ENCODE data around the gene NAPB. TPM values are rescaled to one million over a fixed set of nuclear protein-coding genes. Genes with fewer than 3 reads are reported as not detected.
A peak's percentile ranks its signal among the peaks of the same experiment; 100 is the strongest.
"Not testable (repeated sequence)": the region's sequence is repeated elsewhere in the genome, so short reads cannot be mapped to it uniquely, and the experiment has no call there.

Gene NAPB
- total RNA-seq, 8 experiments from 2014 or later = 26.9 to 61.4 (median 42.7) TPM

DNA sequence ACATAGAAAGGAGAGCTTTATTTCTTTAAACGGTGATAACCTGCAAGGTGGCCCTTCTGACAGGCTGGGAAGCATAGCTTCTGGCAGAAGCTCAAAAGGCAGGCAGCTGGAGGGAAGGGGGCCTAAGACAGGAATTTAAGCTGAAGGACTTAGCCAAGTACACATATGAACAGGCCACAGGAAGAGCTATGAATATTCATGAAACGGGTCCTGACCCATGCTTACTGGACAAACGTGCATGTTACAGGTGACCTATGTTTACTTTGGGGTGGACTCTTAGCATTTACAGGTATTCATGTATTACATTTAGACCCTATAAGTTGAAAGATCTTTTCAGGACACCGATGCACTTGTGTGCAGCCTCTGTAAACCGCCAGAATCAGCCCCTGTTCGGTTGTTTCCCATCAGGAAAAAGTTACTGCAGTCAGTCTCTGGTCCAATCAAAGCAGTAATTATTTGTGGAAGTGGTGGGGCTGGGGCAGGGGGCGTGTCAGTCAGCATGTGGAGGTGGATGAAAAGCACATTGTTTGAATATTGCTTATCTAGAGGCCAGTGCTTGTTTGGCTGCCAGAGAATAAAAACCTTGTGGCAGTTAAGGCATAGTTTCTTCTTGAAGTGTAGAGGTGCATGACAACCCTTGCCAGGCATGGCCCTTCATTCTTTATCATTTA is 62.2 kb downstream of the NAPB start:
- in situ Hi-C loops (cut with MboI; ENCODE audit: low pct_unique_long_range_greater_than_20kb in 2 of 9, low sequenced_read_pairs in 9 of 9, unreplicated experiment in 9 of 9) = no loop called here
- H3K4me1 ChIP-seq (replicated peaks in 1 of 2) = peaks cover 23 to 31% of the 10 kb centered on the region in 2 donors

DNA sequence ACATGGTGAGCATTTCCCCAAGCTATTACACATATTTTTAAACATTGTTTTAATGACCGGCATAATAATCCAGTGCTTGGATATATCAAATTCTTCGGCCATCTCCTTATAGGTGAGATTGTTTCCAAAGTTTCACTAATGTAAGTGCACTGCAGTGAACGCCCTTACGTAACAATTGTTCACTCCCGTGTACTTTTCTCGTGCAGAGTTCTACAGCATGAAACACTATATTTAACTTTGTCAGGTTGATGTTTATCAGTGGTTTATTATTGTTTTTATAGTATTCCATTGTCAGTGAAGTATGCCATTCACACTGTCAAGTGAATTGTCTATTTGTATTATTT is 62.8 kb downstream of the NAPB start:
- WGBS, 10 experiments = 17 to 66% (median 43%) methylated on average over 1 to 6 of the region's 6 CpGs
- no peak for ATAC-seq (replicated peaks in 6 of 8)
- in situ Hi-C loops (cut with MboI; ENCODE audit: low pct_unique_long_range_greater_than_20kb in 2 of 9, low sequenced_read_pairs in 9 of 9, unreplicated experiment in 9 of 9) = no loop called here
- Histone ChIP-seq H3K4me3 (peak overlapping the region; percentile 20 to 70 (median 26)), H3K27ac (peak overlapping the region; percentile 51 to 54), H3K4me1 (replicated peaks in 1 of 2) (peaks cover 19 to 26% of the 10 kb centered on the region in 2 donors)

More for the DNA sequence above, 62.2 kb downstream of the NAPB start:
- H3K27ac ChIP-seq = peak overlapping the region; percentile 51 to 54
- H3K4me3 ChIP-seq = no peak overlapping the region
- WGBS, 10 experiments = 38 to 78% (median 65%) methylated on average over 3 to 6 of the region's 7 CpGs; no CpG with 5 or more reads in 1 of the 10 experiments
- ATAC-seq (replicated peaks in 6 of 8) = no peak

DNA sequence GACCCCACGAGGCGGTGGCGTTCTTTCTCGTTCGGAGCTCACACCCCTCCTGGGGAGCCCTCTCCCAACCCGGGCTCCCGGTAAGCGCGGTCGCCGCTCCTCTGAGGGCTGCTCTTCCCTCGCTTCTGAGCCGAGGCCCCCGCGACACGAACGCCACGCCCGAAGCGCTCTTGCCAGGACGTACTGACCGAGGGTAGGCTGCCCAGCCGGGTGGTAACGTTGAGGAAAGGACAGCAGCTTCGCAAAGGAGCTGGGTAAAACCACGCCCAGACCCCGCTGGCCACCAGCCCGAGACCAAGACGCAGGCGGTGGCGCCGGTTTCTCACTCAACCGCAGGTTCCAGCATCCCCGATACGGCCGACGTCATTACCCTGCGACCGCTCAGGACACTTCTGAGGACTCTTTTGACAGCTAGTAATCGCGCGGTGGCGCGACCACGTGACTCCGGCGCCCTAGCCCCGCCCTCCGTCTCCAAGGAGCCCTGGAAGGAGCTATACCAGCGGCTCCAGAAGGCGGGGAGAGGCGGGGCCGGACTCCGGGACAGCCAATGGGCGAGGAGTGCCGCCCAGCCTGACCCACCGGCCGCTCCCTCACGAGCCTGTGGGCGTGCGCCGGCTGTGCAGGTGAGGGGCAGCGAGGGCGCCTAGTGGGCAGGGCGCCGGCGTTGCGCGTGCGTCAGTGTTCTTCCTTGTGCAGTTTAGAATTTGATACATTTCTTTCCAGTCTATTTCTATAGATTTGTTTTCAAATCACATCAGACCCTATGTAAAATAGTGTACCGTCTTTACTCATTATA is 63.3 kb downstream of the NAPB start:
- 0 to 1% (median 0%) methylated on average over 1 to 27 of the region's 71 CpGs; no CpG with 5 or more reads in 3 of the 10 experiments for WGBS, 10 experiments
- in situ Hi-C loops (cut with MboI; ENCODE audit: low pct_unique_long_range_greater_than_20kb in 2 of 9, low sequenced_read_pairs in 9 of 9, unreplicated experiment in 9 of 9) = no loop called here

DNA sequence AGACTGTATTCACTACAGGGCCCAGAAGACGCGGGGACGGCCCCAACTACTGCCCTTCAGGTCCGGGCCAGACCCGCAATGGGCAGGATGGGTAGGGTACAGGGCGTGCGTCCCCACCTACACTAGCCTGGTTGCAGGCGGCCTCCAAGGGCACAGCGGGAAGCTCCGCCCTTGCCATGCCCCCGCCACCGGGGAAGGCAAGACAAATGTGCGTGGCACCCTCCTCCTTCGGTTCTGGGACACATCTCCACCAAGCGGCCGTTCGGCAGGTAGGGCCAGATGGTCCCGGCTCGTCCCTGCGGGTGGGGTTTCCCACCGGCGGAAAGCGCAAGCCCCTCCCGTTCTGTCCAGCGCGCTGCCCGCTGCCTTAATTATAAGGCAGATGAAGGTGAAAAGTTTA is 65.1 kb downstream of the NAPB start:
- H3K27ac ChIP-seq = no peak overlapping the region
- in situ Hi-C loops (cut with MboI; ENCODE audit: low pct_unique_long_range_greater_than_20kb in 2 of 9, low sequenced_read_pairs in 9 of 9, unreplicated experiment in 9 of 9) = no loop called here
- ATAC-seq (replicated peaks in 6 of 8) = no peak
- WGBS, 10 experiments = 80 to 100% (median 87%) methylated on average over 3 to 14 of the region's 27 CpGs; no CpG with 5 or more reads in 5 of the 10 experiments
- H3K4me3 ChIP-seq = no peak overlapping the region
- peaks cover 18 to 27% of the 10 kb centered on the region in 2 donors for H3K4me1 ChIP-seq (replicated peaks in 1 of 2)

More for the DNA sequence above, 63.3 kb downstream of the NAPB start:
- Histone ChIP-seq H3K4me3 (peak overlapping the region; percentile 57 to 71 (median 65)), H3K4me1 (replicated peaks in 1 of 2) (peaks cover 15 to 20% of the 10 kb centered on the region in 2 donors), H3K27ac (peak overlapping the region; percentile 96 to 97)
- ATAC-seq (replicated peaks in 6 of 8) = peak; percentile 47 to 84 (median 80)

DNA sequence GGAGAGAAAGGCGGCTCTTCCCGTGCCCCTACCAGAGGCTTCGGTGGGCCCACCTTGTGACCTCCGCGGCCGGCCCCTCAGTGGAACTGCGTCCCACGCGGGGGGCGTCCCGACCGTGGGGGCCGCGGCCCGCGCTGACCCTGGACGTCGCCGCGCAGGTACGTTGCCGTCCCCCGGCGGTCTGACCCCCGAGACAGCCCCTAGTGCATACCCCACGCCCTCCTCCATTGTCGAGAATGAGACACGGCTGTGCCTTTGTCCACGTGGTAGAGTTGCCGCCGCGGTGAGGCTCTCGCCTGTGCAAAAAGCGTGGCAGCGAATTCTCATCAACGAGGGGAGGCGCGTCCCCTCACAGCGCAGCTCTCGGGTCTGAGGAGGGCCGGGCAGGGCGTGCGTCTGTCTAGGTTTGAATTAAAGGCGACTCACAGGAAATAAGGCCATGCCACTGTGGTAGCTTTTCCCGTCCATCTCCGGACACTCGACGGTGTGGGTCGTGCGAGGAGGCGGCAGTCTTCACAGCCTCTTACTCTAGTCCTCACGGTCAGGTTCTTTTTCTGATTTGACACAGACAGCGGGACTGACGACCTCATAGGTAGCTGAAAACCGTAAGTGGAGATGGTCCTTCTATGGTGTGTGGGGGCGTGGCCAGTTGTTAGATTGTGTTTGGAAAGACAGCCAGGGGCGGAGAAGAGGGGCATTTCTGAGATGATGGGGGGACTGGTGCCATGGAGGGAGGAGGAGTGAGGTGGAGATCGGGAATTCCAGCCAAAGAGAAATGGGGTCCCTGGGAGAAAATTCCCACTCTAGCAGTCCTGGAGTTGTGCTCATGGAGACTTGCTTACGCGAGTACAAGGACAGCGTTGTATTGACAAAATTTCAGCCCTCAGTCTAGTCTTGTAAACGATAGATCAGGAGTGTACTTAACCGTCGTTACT is 70.1 kb downstream of the NAPB start:
- 0 to 20% (median 5%) methylated on average over 2 to 23 of the region's 64 CpGs; no CpG with 5 or more reads in 2 of the 10 experiments for WGBS, 10 experiments
- H3K4me1 ChIP-seq (replicated peaks in 1 of 2) = peaks cover 12 to 16% of the 10 kb centered on the region in 2 donors
- in situ Hi-C loops (cut with MboI; ENCODE audit: low pct_unique_long_range_greater_than_20kb in 2 of 9, low sequenced_read_pairs in 9 of 9, unreplicated experiment in 9 of 9) = no loop called here
- peak overlapping the region; percentile 90 to 95 for H3K27ac ChIP-seq
- ATAC-seq (replicated peaks in 6 of 8) = peak; percentile 13 to 38 (median 22)
- H3K4me3 ChIP-seq = peak overlapping the region; percentile 77 to 98 (median 94)

DNA sequence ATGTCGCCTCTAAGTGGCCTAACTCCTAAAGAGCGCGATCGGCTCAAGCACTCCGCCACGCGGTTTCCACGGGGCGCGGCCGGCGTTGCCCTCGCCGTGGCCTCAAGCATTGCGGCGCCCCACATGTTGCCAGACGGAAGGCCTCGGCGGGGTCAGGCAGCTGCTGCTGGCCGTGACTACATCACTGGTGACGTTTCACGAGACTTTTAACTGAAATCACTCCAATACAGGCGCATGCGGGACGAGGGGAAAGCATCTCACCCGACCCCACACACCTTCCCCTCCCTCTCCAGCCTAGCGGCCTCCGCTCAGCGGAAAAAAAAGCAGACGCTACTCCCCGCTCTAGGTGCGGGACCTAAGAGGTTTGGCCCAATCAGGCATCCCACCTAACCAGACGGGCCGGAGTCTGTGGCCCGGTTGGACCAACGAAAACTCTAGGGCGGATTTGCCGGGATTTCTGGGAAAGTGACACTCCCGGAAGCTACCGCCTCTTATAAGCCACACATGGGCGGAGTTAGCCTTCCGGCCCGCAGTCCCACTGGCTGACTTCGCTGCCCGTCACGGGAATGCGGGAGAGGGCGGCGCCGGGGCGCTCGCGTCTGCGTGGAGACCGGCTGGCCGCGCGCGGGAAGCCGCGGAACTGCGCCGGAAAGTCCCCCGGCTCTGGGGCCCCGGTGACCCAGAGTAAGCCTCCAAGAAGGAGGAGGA is 70.9 kb downstream of the NAPB start, which contains the start of gene NXT1:
NXT1 (plus strand) TSS at position 596 of the 708 bp plus-strand sequence. CDS start 3,251 bp downstream, outside the sequence.
- H3K4me1 ChIP-seq (replicated peaks in 1 of 2) = peaks cover 12 to 16% of the 10 kb centered on the region in 2 donors
- H3K4me3 ChIP-seq = peak within 1 kb of the TSS; percentile 77 to 98 (median 94)
- in situ Hi-C loops (cut with MboI; ENCODE audit: low pct_unique_long_range_greater_than_20kb in 2 of 9, low sequenced_read_pairs in 9 of 9, unreplicated experiment in 9 of 9) = no loop called here
- H3K27ac ChIP-seq = peak within 1 kb of the TSS; percentile 90 to 95
- 0 to 1% (median 0%) methylated on average over 2 to 19 of the region's 65 CpGs; no CpG with 5 or more reads in 3 of the 10 experiments for WGBS, 10 experiments
- ATAC-seq (replicated peaks in 6 of 8) = peak; percentile 75 to 89 (median 87)

DNA sequence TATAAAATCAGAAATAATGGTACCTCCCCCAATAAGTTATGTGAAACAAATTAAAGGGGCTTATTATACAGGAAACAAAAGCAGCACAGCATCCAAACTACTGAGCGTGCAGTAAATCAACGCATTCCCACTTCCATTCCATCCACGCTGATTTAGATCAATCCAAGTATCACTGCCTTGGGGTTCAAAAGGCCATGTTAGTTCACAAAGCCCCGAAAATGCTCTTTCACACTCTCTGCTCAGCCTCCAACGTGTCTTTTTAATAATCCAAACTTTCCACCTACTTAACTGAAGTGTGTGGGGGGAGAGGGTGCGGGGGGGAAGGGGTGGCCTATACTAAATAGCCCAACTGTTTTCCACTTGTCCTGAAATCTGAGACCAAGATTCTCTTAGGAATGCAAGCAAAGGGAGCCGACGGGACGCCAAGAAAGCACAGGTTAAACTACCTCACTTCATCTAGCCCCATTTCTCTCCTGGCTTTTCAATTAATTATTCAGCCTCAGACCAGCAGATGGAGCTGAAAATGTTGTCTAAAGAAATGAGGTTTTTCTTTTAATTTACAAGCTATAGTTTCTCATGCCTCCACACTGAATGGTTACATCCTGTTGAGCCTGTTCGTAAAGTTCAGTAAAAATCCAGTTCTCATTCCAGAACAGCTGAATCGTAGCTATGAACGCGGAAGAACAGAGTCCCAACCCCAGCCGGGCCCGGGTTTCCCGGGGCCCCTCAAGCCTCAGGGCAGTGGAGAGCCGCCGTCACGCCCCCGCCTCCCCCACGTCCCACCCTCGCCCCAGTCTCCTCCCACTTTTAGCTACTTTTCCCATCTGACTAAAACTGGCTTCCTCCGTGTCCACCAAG is 71.7 kb downstream of the NAPB start:
- Histone ChIP-seq H3K4me3 (peak overlapping the region; percentile 77 to 98 (median 94)), H3K27ac (peak overlapping the region; percentile 90 to 95), H3K4me1 (replicated peaks in 1 of 2) (peaks cover 12 to 16% of the 10 kb centered on the region in 2 donors)
- 0 to 27% (median 3%) methylated on average over 1 to 9 of the region's 23 CpGs; no CpG with 5 or more reads in 3 of the 10 experiments for WGBS, 10 experiments
- in situ Hi-C loops (cut with MboI; ENCODE audit: low pct_unique_long_range_greater_than_20kb in 2 of 9, low sequenced_read_pairs in 9 of 9, unreplicated experiment in 9 of 9) = loop anchor here in 6 of 9 experiments (10.0 to 25.0 kb wide), 8 partner anchors 295 to 1012 kb away; partner anchors contain the start of genes SSTR4 (in 2 of the 6) and THBD (in 2 of the 6)
- peak in 1 of 8 experiments; percentile 57 for ATAC-seq (replicated peaks in 6 of 8)

DNA sequence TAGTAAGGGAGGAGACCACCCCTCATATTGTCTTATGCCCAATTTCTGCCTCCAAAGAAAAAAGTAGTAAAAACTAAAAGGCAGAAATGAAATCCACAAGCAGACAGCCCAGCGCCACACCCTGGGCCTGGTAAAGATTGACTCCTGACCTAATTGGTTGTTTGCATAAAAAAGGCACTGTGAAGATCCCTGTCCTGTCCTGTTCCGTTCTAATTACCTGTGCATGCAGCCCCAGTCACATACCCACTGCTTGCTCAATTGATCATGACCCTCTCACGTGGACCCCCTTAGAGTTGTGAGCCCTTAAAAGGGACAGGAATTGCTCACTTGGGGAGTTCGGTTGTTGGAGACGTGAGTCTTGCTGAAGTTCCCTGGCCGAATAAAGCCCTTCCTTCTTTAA is 72.8 kb downstream of the NAPB start:
- ATAC-seq (replicated peaks in 6 of 8); H3K27ac ChIP-seq; H3K4me3 ChIP-seq: not testable (repeated sequence)
- WGBS, 10 experiments = 50 to 100% (median 90%) methylated on average over 1 to 4 of the region's 6 CpGs; no CpG with 5 or more reads in 5 of the 10 experiments
- peaks cover 12 to 16% of the 10 kb centered on the region in 2 donors for H3K4me1 ChIP-seq (replicated peaks in 1 of 2)
- in situ Hi-C loops (cut with MboI; ENCODE audit: low pct_unique_long_range_greater_than_20kb in 2 of 9, low sequenced_read_pairs in 9 of 9, unreplicated experiment in 9 of 9) = loop anchor here in 6 of 9 experiments (10.0 to 25.0 kb wide), 8 partner anchors 294 to 1011 kb away; partner anchors contain the start of genes SSTR4 (in 2 of the 6) and THBD (in 2 of the 6)

DNA sequence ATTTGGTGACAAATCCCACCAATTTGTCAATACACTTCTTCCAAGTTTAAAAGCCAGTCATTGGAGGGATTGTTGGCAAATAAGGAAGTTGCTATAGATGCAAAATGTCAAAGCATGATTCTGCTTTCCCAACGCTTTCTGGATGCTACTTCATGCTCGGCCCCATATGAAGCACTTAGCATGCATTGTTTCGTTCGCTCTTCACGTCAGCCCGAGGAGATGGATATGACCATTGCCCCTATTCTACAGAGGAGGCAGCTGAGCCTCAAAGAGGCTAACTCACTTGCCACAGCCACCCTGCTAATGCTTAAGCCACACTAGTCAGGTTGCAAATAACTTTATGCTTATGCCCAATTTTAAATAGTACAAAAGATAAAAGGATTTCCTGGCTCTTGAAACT is 73.5 kb downstream of the NAPB start:
- in situ Hi-C loops (cut with MboI; ENCODE audit: low pct_unique_long_range_greater_than_20kb in 2 of 9, low sequenced_read_pairs in 9 of 9, unreplicated experiment in 9 of 9) = loop anchor here in 6 of 9 experiments (10.0 to 25.0 kb wide), 8 partner anchors 293 to 1010 kb away; partner anchors contain the start of genes SSTR4 (in 2 of the 6) and THBD (in 2 of the 6)
- Histone ChIP-seq H3K4me3 (no peak overlapping the region), H3K27ac (no peak overlapping the region), H3K4me1 (replicated peaks in 1 of 2) (peaks cover 12 to 16% of the 10 kb centered on the region in 2 donors)
- no peak for ATAC-seq (replicated peaks in 6 of 8)
- 66 to 87% (median 78%) methylated on average over 2 to 6 of the region's 6 CpGs; no CpG with 5 or more reads in 4 of the 10 experiments for WGBS, 10 experiments

DNA sequence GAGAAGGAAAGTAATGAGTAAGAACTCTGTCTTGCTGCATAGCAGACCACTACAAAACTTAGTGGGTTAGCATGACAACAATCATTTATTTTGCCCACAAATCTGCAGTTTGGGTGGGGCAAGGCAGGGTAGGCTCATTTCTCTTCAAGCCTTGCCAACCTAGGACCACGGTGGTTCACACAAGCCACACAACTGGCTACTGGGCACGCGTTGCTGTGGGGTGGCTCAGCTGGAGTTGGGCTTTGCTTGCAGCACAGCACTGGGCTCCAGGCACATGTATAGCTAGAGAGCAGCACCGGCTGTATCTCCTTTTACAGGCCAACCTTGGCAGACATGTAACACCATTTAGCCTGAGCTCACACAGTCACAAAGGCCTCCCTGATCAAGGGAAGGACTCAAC is 75.3 kb downstream of the NAPB start:
- in situ Hi-C loops (cut with MboI; ENCODE audit: low pct_unique_long_range_greater_than_20kb in 2 of 9, low sequenced_read_pairs in 9 of 9, unreplicated experiment in 9 of 9) = loop anchor here in 6 of 9 experiments (10.0 to 25.0 kb wide), 8 partner anchors 291 to 1009 kb away; partner anchors contain the start of genes SSTR4 (in 2 of the 6) and THBD (in 2 of the 6)
- no peak overlapping the region for H3K4me3 ChIP-seq
- no peak for ATAC-seq (replicated peaks in 6 of 8)

More for the DNA sequence above, 75.3 kb downstream of the NAPB start:
- H3K4me1 ChIP-seq (replicated peaks in 1 of 2) = peaks cover 5 to 14% of the 10 kb centered on the region in 2 donors
- 20 to 100% (median 84%) methylated on average over 1 to 3 of the region's 4 CpGs; no CpG with 5 or more reads in 1 of the 10 experiments for WGBS, 10 experiments
- H3K27ac ChIP-seq = no peak overlapping the region
